GM23248 (cell line): Measurements from ENCODE around the gene HBB. TPM values are rescaled to one million over a fixed set of nuclear protein-coding genes. Genes with fewer than 3 reads are reported as not detected.

Source experiments
- DNase-seq: peaks from one replicate; pipeline ENCODE4 v3.0.0-alpha.2; 2015
- H2AFZ ChIP-seq: fragments of 200-600 bp; sonication (generic); 2 replicates; pipeline ENCODE4 v1.6.1; 2016; ENCODE audit warnings: antibody characterized with exemption
- H3F3A ChIP-seq: fragments of 200-600 bp; sonication (generic); 2 replicates; pipeline ENCODE4 v1.6.1; 2016; ENCODE audit warnings: mild to moderate bottlenecking, antibody characterized with exemption, mixed run types; ENCODE audit not compliant: insufficient read depth
- H3K27ac ChIP-seq: fragments of 200-600 bp; sonication (generic); 2 replicates; pipeline ENCODE4 v1.5.1; 2016; ENCODE audit warnings: mild to moderate bottlenecking
- H3K27me3 ChIP-seq: fragments of 200-600 bp; sonication (generic); replicated peaks from 2 replicates; pipeline ENCODE4 v1.6.1; 2016; ENCODE audit warnings: mild to moderate bottlenecking; ENCODE audit not compliant: insufficient read depth
- H3K36me3 ChIP-seq: fragments of 200-600 bp; sonication (generic); 2 replicates; pipeline ENCODE4 v1.6.1; 2016; ENCODE audit warnings: low read depth, mild to moderate bottlenecking
- H3K4me1 ChIP-seq: fragments of 200-600 bp; sonication (generic); 2 replicates; pipeline ENCODE4 v1.6.1; 2016; ENCODE audit warnings: mild to moderate bottlenecking; ENCODE audit not compliant: insufficient read depth
- H3K4me2 ChIP-seq: fragments of 200-600 bp; sonication (generic); one replicate; pipeline ENCODE4 v1.6.1; 2016; ENCODE audit warnings: mild to moderate bottlenecking; ENCODE audit not compliant: unreplicated experiment
- H3K4me3 ChIP-seq: fragments of 200-600 bp; sonication (generic); 2 replicates; pipeline ENCODE4 v1.5.1; 2016; ENCODE audit warnings: mild to moderate bottlenecking
- H3K79me2 ChIP-seq: fragments of 200-600 bp; sonication (generic); 2 replicates; pipeline ENCODE4 v1.6.1; 2016; ENCODE audit warnings: mild to moderate bottlenecking; ENCODE audit not compliant: insufficient read depth
- H3K9ac ChIP-seq: fragments of 200-600 bp; sonication (generic); 2 replicates; pipeline ENCODE4 v1.6.1; 2016; ENCODE audit warnings: mild to moderate bottlenecking
- H3K9me2 ChIP-seq: fragments of 200-600 bp; sonication (generic); 2 replicates; pipeline ENCODE4 v1.6.1; 2016; ENCODE audit warnings: mixed run types, mild to moderate bottlenecking, moderate library complexity; ENCODE audit not compliant: insufficient read depth
- H3K9me3 ChIP-seq: fragments of 200-600 bp; sonication (generic); one replicate; pipeline ENCODE4 v1.6.1; 2017; ENCODE audit warnings: low read depth
- H4K20me1 ChIP-seq: fragments of 200-600 bp; sonication (generic); 2 replicates; pipeline ENCODE4 v1.6.0; 2016; ENCODE audit not compliant: insufficient read depth
- EZH2 ChIP-seq: fragments of 200-600 bp; sonication (generic); IDR thresholded peaks from 2 replicates; pipeline ENCODE4 v1.6.1; 2018; ENCODE audit warnings: antibody characterized with exemption, mild to moderate bottlenecking; ENCODE audit not compliant: insufficient read depth, poor library complexity, severe bottlenecking
- EZH2phosphoT487 ChIP-seq: fragments of 200-600 bp; sonication (generic); IDR thresholded peaks from 2 replicates; pipeline ENCODE4 v1.6.1; 2018; ENCODE audit warnings: antibody characterized with exemption, moderate library complexity, mild to moderate bottlenecking, low read depth; ENCODE audit not compliant: insufficient read depth
- WGBS, 2 experiments: methylation state at CpG; one replicate each; pipeline ENCODE4 v1.1.6; 2015 to 2017; ENCODE audit warnings: low lambda C conversion rate in 2 of 2, low coverage in 1 of 2; ENCODE audit errors: missing lambda C conversion rate in 2 of 2; 5-methylcytosine and 5-hydroxymethylcytosine counted together
- in situ Hi-C: fragments of 300-500 bp; cut with MboI; formaldehyde crosslinking; loops from 2 replicates; pipeline ENCODE4 v1.15.0; 2020
- polyA plus RNA-seq: library from polyadenylated mRNA; unstranded; fragments of >200 nt; fragmentation: Nextera tagmentation; extraction: Ambion mirVana; gene quantifications from 2 replicates; pipeline ENCODE4 v1.2.1, GENCODE V29; 2016
- total RNA-seq: library from RNA; depleted of rRNA; stranded (reverse); fragments of >200 nt; shearing (Covaris generic); gene quantifications from 2 replicates; pipeline ENCODE4 v1.2.3, GENCODE V29; 2014

The HBB gene
- total and polyA plus RNA-seq, 2 experiments from 2014 or later = not detected

- TF ChIP-seq EZH2phosphoT487 = no peak
- TF ChIP-seq EZH2 = no peak
- H3K4me3 ChIP-seq = no peak overlapping the region
- 83 to 85% methylated on average over 2 of the region's 2 CpGs for WGBS, 2 experiments
- H3K9ac ChIP-seq = no peak overlapping the region
- H3K4me2 ChIP-seq = no peak overlapping the region
- no peaks in the 10 kb centered on the region for H3K79me2 ChIP-seq
- in situ Hi-C loops = no loop called here
- H3F3A ChIP-seq = 0 out of 2 replicates have a peak, but pooled peaks cover 5% of the 10 kb centered on the region
- no peaks in the 10 kb centered on the region for H3K9me3 ChIP-seq
- H2AFZ ChIP-seq = no peak overlapping the region
- H3K36me3 ChIP-seq = no peaks in the 10 kb centered on the region
- H3K27me3 ChIP-seq = no peaks in the 10 kb centered on the region
- H4K20me1 ChIP-seq = no peaks in the 10 kb centered on the region
- no peaks in the 10 kb centered on the region for H3K9me2 ChIP-seq
- no peak overlapping the region for H3K27ac ChIP-seq
- DNase-seq = no peak
- H3K4me1 ChIP-seq = no peaks in the 10 kb centered on the region; the same call in 1 of the 2 replicates
Measured at GRCh38 chr11:5231111-5231510, 4.2 kb upstream of the HBB start.

DNA sequence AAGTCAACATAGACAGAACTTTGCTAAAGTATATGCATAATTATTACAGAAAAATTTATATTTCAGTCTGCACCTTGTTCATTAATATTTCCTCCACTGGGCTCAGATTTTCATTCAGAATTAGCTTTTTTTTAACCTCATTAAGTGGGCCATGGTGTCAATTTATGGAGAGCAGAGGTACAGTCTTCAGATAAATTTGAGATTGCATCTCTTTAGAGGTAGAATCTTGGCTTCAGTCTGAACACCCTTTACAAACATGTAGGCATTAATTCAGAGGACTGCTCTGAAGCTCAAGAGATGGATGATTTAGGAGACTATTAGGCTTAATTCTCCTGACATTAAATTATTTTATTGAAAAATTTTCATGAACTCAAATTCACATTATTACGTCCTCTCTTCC lies 3.4 kb upstream of the HBB start:
- WGBS, 2 experiments = 72 to 79% methylated on average over 1 of the region's 1 CpG
- Histone ChIP-seq H3K9me2 (no peaks in the 10 kb centered on the region), H3K27ac (no peak overlapping the region), H3K4me1 (no peaks in the 10 kb centered on the region; the same call in 1 of the 2 replicates), H3K9ac (no peak overlapping the region), H3K9me3 (no peaks in the 10 kb centered on the region), H3K36me3 (no peaks in the 10 kb centered on the region), H3K4me2 (no peak overlapping the region), H2AFZ (no peak overlapping the region), H3K4me3 (no peak overlapping the region), H3F3A (0 out of 2 replicates have a peak, but pooled peaks cover 5% of the 10 kb centered on the region), H3K79me2 (no peaks in the 10 kb centered on the region), H4K20me1 (no peaks in the 10 kb centered on the region), H3K27me3 (no peaks in the 10 kb centered on the region)
- DNase-seq = no peak
- TF ChIP-seq EZH2phosphoT487 = no peak
- TF ChIP-seq EZH2 = no peak
- in situ Hi-C loops = no loop called here

- 69 to 73% methylated on average over 2 of the region's 2 CpGs for WGBS, 2 experiments
- no peaks in the 10 kb centered on the region for H3K79me2 ChIP-seq
- no peaks in the 10 kb centered on the region for H4K20me1 ChIP-seq
- no peaks in the 10 kb centered on the region for H3K9me2 ChIP-seq
- H3K27me3 ChIP-seq = no peaks in the 10 kb centered on the region
- H3K36me3 ChIP-seq = no peaks in the 10 kb centered on the region
- no peak for TF ChIP-seq EZH2phosphoT487
- no peaks in the 10 kb centered on the region; the same call in 1 of the 2 replicates for H3K4me1 ChIP-seq
- no peaks in the 10 kb centered on the region for H3K9me3 ChIP-seq
- no peak overlapping the region for H3K4me3 ChIP-seq
- in situ Hi-C loops = no loop called here
- H3K9ac ChIP-seq = no peak overlapping the region
- 0 out of 2 replicates have a peak, but pooled peaks cover 5% of the 10 kb centered on the region for H3F3A ChIP-seq
- no peak for DNase-seq
- no peak overlapping the region for H3K27ac ChIP-seq
- H3K4me2 ChIP-seq = no peak overlapping the region
- H2AFZ ChIP-seq = no peak overlapping the region
Measured at GRCh38 chr11:5229796-5230195, 2.9 kb upstream of the HBB start.

GRCh38 chr11:5229356-5229755 lies 2.5 kb upstream of the HBB start:
- H4K20me1 ChIP-seq = no peaks in the 10 kb centered on the region
- H3K4me2 ChIP-seq = no peak overlapping the region
- WGBS, 2 experiments = 75 to 89% methylated on average over 1 of the region's 1 CpG
- H3K9me2 ChIP-seq = no peaks in the 10 kb centered on the region
- H3K9me3 ChIP-seq = no peaks in the 10 kb centered on the region
- no peak overlapping the region for H2AFZ ChIP-seq
- no peaks in the 10 kb centered on the region for H3K27me3 ChIP-seq
- DNase-seq = no peak
- H3K36me3 ChIP-seq = no peaks in the 10 kb centered on the region
- H3K27ac ChIP-seq = no peak overlapping the region
- in situ Hi-C loops = no loop called here
- H3F3A ChIP-seq = 0 out of 2 replicates have a peak, but pooled peaks cover 2% of the 10 kb centered on the region
- H3K9ac ChIP-seq = no peak overlapping the region
- no peak overlapping the region for H3K4me3 ChIP-seq
- H3K79me2 ChIP-seq = no peaks in the 10 kb centered on the region
- no peaks in the 10 kb centered on the region for H3K4me1 ChIP-seq
- TF ChIP-seq EZH2 = no peak

GRCh38 chr11:5228124-5228523 lies 1.3 kb upstream of the HBB start:
- H3K27ac ChIP-seq = no peak overlapping the region
- DNase-seq = no peak
- no peaks in the 10 kb centered on the region for H3K36me3 ChIP-seq
- no peaks in the 10 kb centered on the region for H3K79me2 ChIP-seq
- H3K4me1 ChIP-seq = no peaks in the 10 kb centered on the region
- H3K27me3 ChIP-seq = no peaks in the 10 kb centered on the region
- H3K4me2 ChIP-seq = no peak overlapping the region
- 39 to 45% methylated on average over 5 of the region's 5 CpGs for WGBS, 2 experiments
- H2AFZ ChIP-seq = no peak overlapping the region
- no peaks in the 10 kb centered on the region for H4K20me1 ChIP-seq
- H3K9ac ChIP-seq = no peak overlapping the region
- H3K9me2 ChIP-seq = no peaks in the 10 kb centered on the region
- no peaks in the 10 kb centered on the region for H3F3A ChIP-seq
- TF ChIP-seq EZH2 (no peak), EZH2phosphoT487 (no peak)
- in situ Hi-C loops = no loop called here
- H3K9me3 ChIP-seq = no peaks in the 10 kb centered on the region
- H3K4me3 ChIP-seq = no peak overlapping the region
